H1 (cell line): Measurements from ENCODE around the gene TRABD2B. TPM values are rescaled to one million over a fixed set of nuclear protein-coding genes. Genes with fewer than 3 reads are reported as not detected.
A peak's percentile ranks its signal among the peaks of the same experiment; 100 is the strongest.

Experiments used
- CTCF ChIA-PET: fragments of 300-600 bp; sonication (Branson Sonifier 250); formaldehyde crosslinking; loops from one replicate; lab custom pipeline; 2021; ENCODE audit not compliant: partially characterized antibody; lab: Charles Lee
- POLR2A ChIA-PET: fragments of 300-600 bp; sonication (Branson Sonifier 250); formaldehyde crosslinking; loops from one replicate; lab custom pipeline; 2021; ENCODE audit warnings: inconsistent platforms; ENCODE audit not compliant: partially characterized antibody; lab: Charles Lee
- DNase-seq, 2 experiments: peaks; one replicate each; pipeline versions ENCODE4 v3.0.0 to v3.0.0-alpha.2; 2010 to 2022; ENCODE audit warnings: low spot score in 2 of 2, low read depth in 1 of 2, mixed read lengths in 1 of 2
- FAIRE-seq: peaks from 2 replicates; lab custom pipeline; 2011; peaks lifted over from hg19 to GRCh38; lab: Jason Lieb, UNC
- H2AFZ ChIP-seq: 2 replicates; pipeline ENCODE4 v1.8.1; 2012; ENCODE audit warnings: low read length, inconsistent platforms
- H2AK5ac ChIP-seq: 2 replicates; pipeline ENCODE4 v1.6.1; 2013; ENCODE audit warnings: low read depth, low read length
- H2BK120ac ChIP-seq: replicated peaks from 2 replicates; pipeline ENCODE3; 2013; ENCODE audit warnings: low read depth, low read length, inconsistent platforms
- H2BK12ac ChIP-seq: 2 replicates; pipeline ENCODE4 v1.6.1; 2013; ENCODE audit warnings: low read depth, low read length
- H2BK15ac ChIP-seq: 2 replicates; pipeline ENCODE4 v1.6.1; 2013; ENCODE audit warnings: low read length
- H2BK20ac ChIP-seq: 2 replicates; pipeline ENCODE4 v1.6.1; 2013; ENCODE audit warnings: low read length
- H2BK5ac ChIP-seq: 2 replicates; pipeline ENCODE4 v1.6.1; 2013; ENCODE audit warnings: low read depth, low read length
- H3K14ac ChIP-seq: 2 replicates; pipeline ENCODE4 v1.6.1; 2013; ENCODE audit warnings: inconsistent platforms; ENCODE audit not compliant: insufficient read length
- H3K18ac ChIP-seq: 2 replicates; pipeline ENCODE4 v1.6.1; 2013; ENCODE audit warnings: low read length; ENCODE audit errors: extremely low read depth
- H3K23ac ChIP-seq: 2 replicates; pipeline ENCODE4 v1.6.1; 2013; ENCODE audit warnings: inconsistent platforms; ENCODE audit not compliant: insufficient read length
- H3K23me2 ChIP-seq: 2 replicates; pipeline ENCODE4 v1.6.1; 2013; ENCODE audit warnings: low read depth, low read length
- H3K27ac ChIP-seq: 2 replicates; pipeline ENCODE4 v1.6.1; 2011; ENCODE audit warnings: low read depth, low read length, inconsistent platforms
- H3K27me3 ChIP-seq, 4 experiments: replicated peaks in 1 of 4; 1 replicate in 1 of 4; 2 replicates in 3 of 4; pipeline versions ENCODE4 v1.6.1 to v1.8.1; 2011 to 2013; ENCODE audit warnings: low read length in 3 of 4, mild to moderate bottlenecking in 3 of 4, inconsistent platforms in 2 of 4, mixed read lengths in 2 of 4, moderate library complexity in 1 of 4; ENCODE audit not compliant: control insufficient read depth in 3 of 4, insufficient read depth in 3 of 4; ENCODE audit errors: extremely low read depth in 1 of 4
- H3K36me3 ChIP-seq, 4 experiments: 2 replicates each; pipeline versions ENCODE4 v1.6.1 to v1.8.1; 2011 to 2013; ENCODE audit warnings: mild to moderate bottlenecking in 4 of 4, low read length in 3 of 4, moderate library complexity in 2 of 4, control low read depth in 1 of 4, inconsistent platforms in 1 of 4; ENCODE audit not compliant: insufficient read depth in 4 of 4, control insufficient read depth in 2 of 4
- H3K4ac ChIP-seq: replicated peaks from 2 replicates; pipeline ENCODE3; 2013; ENCODE audit warnings: low read length, low read depth, mixed read lengths, inconsistent platforms; ENCODE audit not compliant: insufficient read length
- H3K4me1 ChIP-seq, 4 experiments: replicated peaks in 1 of 4; 1 replicate in 1 of 4; 2 replicates in 3 of 4; pipeline versions ENCODE4 v1.6.1 to v1.8.1; 2011 to 2013; ENCODE audit warnings: low read length in 3 of 4, inconsistent platforms in 2 of 4, mixed read lengths in 1 of 4; ENCODE audit not compliant: insufficient read depth in 4 of 4, control insufficient read depth in 3 of 4
- H3K4me2 ChIP-seq, 2 experiments: 2 replicates each; pipeline versions ENCODE4 v1.6.1 to v1.8.1; 2011 to 2013; ENCODE audit warnings: low read depth in 2 of 2, low read length in 2 of 2, control low read depth in 1 of 2, inconsistent platforms in 1 of 2, mild to moderate bottlenecking in 1 of 2; ENCODE audit not compliant: insufficient read depth in 1 of 2
- H3K4me3 ChIP-seq, 4 experiments: fragments of 200-600, 300-600 bp in 1 of 4; sonication (generic), shearing (Covaris generic), sonication (Bioruptor Twin) in 1 of 4; 2 replicates each; pipeline versions ENCODE4 v1.5.1 to v1.8.1; 2011 to 2016; ENCODE audit warnings: low read length in 4 of 4, low read depth in 3 of 4, control low read depth in 2 of 4, inconsistent platforms in 2 of 4, mild to moderate bottlenecking in 2 of 4, mixed read lengths in 1 of 4, moderate library complexity in 1 of 4; ENCODE audit not compliant: insufficient read depth in 2 of 4; ENCODE audit errors: extremely low read depth in 1 of 4
- H3K56ac ChIP-seq: replicated peaks from 2 replicates; pipeline ENCODE3; 2013; ENCODE audit warnings: low read depth, mild to moderate bottlenecking, mixed read lengths, low read length, inconsistent platforms; ENCODE audit not compliant: insufficient read length
- H3K79me1 ChIP-seq: 2 replicates; pipeline ENCODE4 v1.6.1; 2013; ENCODE audit warnings: low read depth, low read length, control low read depth
- H3K79me2 ChIP-seq, 2 experiments: 2 replicates each; pipeline versions ENCODE4 v1.6.1 to v1.8.1; 2012 to 2013; ENCODE audit warnings: low read length in 2 of 2, mild to moderate bottlenecking in 2 of 2, inconsistent platforms in 1 of 2; ENCODE audit not compliant: insufficient read depth in 2 of 2, control insufficient read depth in 1 of 2
- H3K9ac ChIP-seq, 4 experiments: replicated peaks in 1 of 4; 1 replicate in 1 of 4; 2 replicates in 3 of 4; pipeline versions ENCODE4 v1.6.1 to v1.8.1; 2011 to 2013; ENCODE audit warnings: low read depth in 3 of 4, low read length in 3 of 4, control low read depth in 2 of 4, mild to moderate bottlenecking in 2 of 4, moderate library complexity in 2 of 4, inconsistent platforms in 1 of 4; ENCODE audit errors: extremely low read depth in 1 of 4
- H3K9me3 ChIP-seq, 2 experiments: 2 replicates each; pipeline versions ENCODE4 v1.6.1 to v1.8.1; 2012 to 2013; ENCODE audit warnings: mild to moderate bottlenecking in 2 of 2, moderate library complexity in 2 of 2, control low read depth in 1 of 2, inconsistent platforms in 1 of 2, low read depth in 1 of 2, low read length in 1 of 2, mixed read lengths in 1 of 2; ENCODE audit not compliant: insufficient read depth in 2 of 2
- H4K20me1 ChIP-seq, 2 experiments: replicated peaks in 1 of 2; 2 replicates each; pipeline versions ENCODE3 to v1.8.1; 2011 to 2013; ENCODE audit warnings: inconsistent platforms in 2 of 2, low read length in 2 of 2, mild to moderate bottlenecking in 1 of 2; ENCODE audit not compliant: insufficient read depth in 2 of 2, control insufficient read depth in 1 of 2
- H4K5ac ChIP-seq: 2 replicates; pipeline ENCODE4 v1.6.1; 2013; ENCODE audit warnings: low read length, low read depth, mixed read lengths, inconsistent platforms; ENCODE audit not compliant: insufficient read length
- H4K8ac ChIP-seq: 2 replicates; pipeline ENCODE4 v1.8.0; 2013; ENCODE audit warnings: mild to moderate bottlenecking, moderate library complexity, low read length, inconsistent platforms; ENCODE audit not compliant: insufficient read depth; ENCODE audit errors: extremely low read depth
- H4K91ac ChIP-seq: replicated peaks from 2 replicates; pipeline ENCODE3; 2013; ENCODE audit warnings: low read length, mixed read lengths, inconsistent platforms; ENCODE audit not compliant: insufficient read length
- MAX ChIP-seq: IDR thresholded peaks from 2 replicates; pipeline ENCODE4 v1.6.1; 2012; ENCODE audit warnings: inconsistent platforms
- SIN3A ChIP-seq, 2 experiments: IDR thresholded peaks in 1 of 2; conservative IDR thresholded peaks in 1 of 2; 2 replicates each; pipeline ENCODE4 v1.6.1; 2011 to 2012; ENCODE audit warnings: low read length in 2 of 2, improper control_type of control experiment in 1 of 2, low read depth in 1 of 2, mild to moderate bottlenecking in 1 of 2
- WGBS, 2 experiments: shearing (Covaris generic) in 1 of 2; methylation state at CpG; one replicate each; pipeline versions ENCODE4 v1.1.6 to v1.1.7; 2013 to 2015; ENCODE audit warnings: low lambda C conversion rate in 2 of 2, mixed read lengths in 2 of 2, inconsistent platforms in 1 of 2, low coverage in 1 of 2, missing lambda C conversion rate in 1 of 2; ENCODE audit not compliant: insufficient replicate concordance in 2 of 2, insufficient coverage in 1 of 2, insufficient read length in 1 of 2; ENCODE audit errors: extremely low coverage in 1 of 2, missing lambda C conversion rate in 1 of 2; 5-methylcytosine and 5-hydroxymethylcytosine counted together
- polyA plus RNA-seq, 7 experiments: library from polyadenylated mRNA; depleted of rRNA in 3 of 7; stranded (reverse) in 5 of 7; unstranded in 2 of 7; fragments of >200 nt in 5 of 7; fragments of 200-250 nt in 2 of 7; gene quantifications; 1 replicate in 5 of 7; 2 replicates in 1 of 7; 4 replicates in 1 of 7; pipeline versions ENCODE4 v1.2.1 to v1.2.3, GENCODE V29; 2011 to 2013; ENCODE audit warnings: missing spikeins in 2 of 7, mixed read lengths in 2 of 7
- total RNA-seq: library from RNA; stranded (reverse); fragmentation: NEBNext Ultra II Directional; extraction: Animal tissue kit (Norgen Biotek cat#: 25700); gene quantifications from 2 replicates; pipeline ENCODE4 v1.2.1, GENCODE V29; 2021

The TRABD2B gene
- total and polyA plus RNA-seq, 2 of the 8 experiments (the other 6 are each of a cell fraction or from before 2014, with no cell fraction given) = 0.95 to 3.4 TPM

- Histone ChIP-seq H2BK20ac (no peak overlapping the region), H3K14ac (no peak overlapping the region), H3K79me1 (no peaks in the 10 kb centered on the region), H2BK12ac (0 out of 2 replicates have a peak overlapping the region, but pooled peaks have one; percentile 29), H4K8ac (no peak overlapping the region), H4K20me1 (no peaks in the 10 kb centered on the region), H3K23ac (no peak overlapping the region), H2AK5ac (no peak overlapping the region), H3K18ac (peak overlapping the region; percentile 68), H3K9ac (no peak overlapping the region; a peak in 1 of 7 replicates), H3K4ac (no peak overlapping the region), H2AFZ (no peak overlapping the region), H2BK5ac (peak overlapping the region; percentile 35; the same call in 1 of the 2 replicates), H2BK120ac (no peak overlapping the region), H3K27ac (no peak overlapping the region), H3K9me3 (no peaks in the 10 kb centered on the region), H2BK15ac (no peak overlapping the region), H3K4me2 (peak overlapping the region; percentile 87 to 94), H3K79me2 (no peaks in the 10 kb centered on the region), H4K5ac (no peak overlapping the region), H3K36me3 (peaks cover 0 to 6% (median 0%) of the 10 kb centered on the region in 4 experiments; a peak in 1 of 8 replicates), H3K23me2 (peaks cover 8% of the 10 kb centered on the region; the same call in 1 of the 2 replicates), H4K91ac (no peak overlapping the region), H3K4me3 (peak overlapping the region; percentile 39 to 86 (median 62)), H3K56ac (no peak overlapping the region), H3K4me1 (peaks cover 5 to 15% (median 9%) of the 10 kb centered on the region in 4 experiments), H3K27me3 (peaks cover 0 to 30% (median 25%) of the 10 kb centered on the region in 4 experiments; a peak in 6 of 7 replicates)
- FAIRE-seq (no peak), DNase-seq (no peak)
- POLR2A ChIA-PET = interaction anchor here (0.8 to 2.1 kb wide), 4 partner anchors 9 to 56 kb away, joined by 3 to 10 read pairs (median 6); no protein-coding TSS in a partner anchor
- WGBS, 2 experiments = 16% methylated on average over 7 of the region's 7 CpGs; no CpG with 5 or more reads in 1 of the 2 experiments
- 0 out of 4 replicates have a peak, but pooled peaks of 1 of the 2 experiments have one; percentile 7 for TF ChIP-seq SIN3A (conservative IDR thresholded peaks at IDR 0.05 in 1 of 2, IDR thresholded peaks at IDR 0.05 in 1 of 2; ENCODE audit: low read depth in 1 of 2, low read length in 2 of 2)
- no peak for TF ChIP-seq MAX
- CTCF ChIA-PET = interaction anchor here (0.8 to 8.2 kb wide), 5 partner anchors 8 to 210 kb away, joined by 3 to 158 read pairs (median 4); no protein-coding TSS in a partner anchor
These were observed 1.2 kb downstream of the TRABD2B start for GRCh38 chr1:47996060-47996405.
